Activated CD4-positive, alpha-beta T cell treated with anti-CD3 and anti-CD28 coated beads, Interleukin-2, amount 10 ng/mL, durations not matched to agents 24 days and 14 days (primary cell): ENCODE measurements around the gene FITM2. TPM values are rescaled to one million over a fixed set of nuclear protein-coding genes. Genes with fewer than 3 reads are reported as not detected.
A peak's percentile ranks its signal among the peaks of the same experiment; 100 is the strongest.
"Not testable (repeated sequence)": the region's sequence is repeated elsewhere in the genome, so short reads cannot be mapped to it uniquely, and the experiment has no call there.

Source experiments
- DNase-seq: peaks from one replicate; pipeline ENCODE4 v3.0.0; 2022
- H3K27ac Mint-ChIP-seq: one replicate; pipeline ENCODE4 v1.8.0; 2022; ENCODE audit warnings: mild to moderate bottlenecking, mixed read lengths
- H3K27me3 Mint-ChIP-seq: one replicate; pipeline ENCODE4 v1.8.0; 2022; ENCODE audit warnings: mixed read lengths
- H3K36me3 Mint-ChIP-seq: one replicate; pipeline ENCODE4 v1.8.0; 2022; ENCODE audit warnings: low read depth, mild to moderate bottlenecking, mixed read lengths
- H3K4me1 Mint-ChIP-seq: one replicate; pipeline ENCODE4 v1.8.0; 2021; ENCODE audit warnings: mixed read lengths
- H3K4me3 Mint-ChIP-seq: one replicate; pipeline ENCODE4 v1.8.0; 2022; ENCODE audit warnings: mild to moderate bottlenecking, moderate library complexity, mixed read lengths
- H3K9me3 Mint-ChIP-seq: one replicate; pipeline ENCODE4 v1.8.0; 2021; ENCODE audit warnings: mixed read lengths
- intact Hi-C: fragments of 100-400 bp; cut with micrococcal nuclease; formaldehyde crosslinking; loops from one replicate; pipeline ENCODE4 v1.15.1; 2023
- total RNA-seq: library from RNA; stranded (reverse); gene quantifications from 2 replicates; pipeline ENCODE4 v1.2.3, GENCODE V29; 2022

FITM2 gene
- total RNA-seq, 1 donor from 2014 or later: 2.0 TPM

DNA sequence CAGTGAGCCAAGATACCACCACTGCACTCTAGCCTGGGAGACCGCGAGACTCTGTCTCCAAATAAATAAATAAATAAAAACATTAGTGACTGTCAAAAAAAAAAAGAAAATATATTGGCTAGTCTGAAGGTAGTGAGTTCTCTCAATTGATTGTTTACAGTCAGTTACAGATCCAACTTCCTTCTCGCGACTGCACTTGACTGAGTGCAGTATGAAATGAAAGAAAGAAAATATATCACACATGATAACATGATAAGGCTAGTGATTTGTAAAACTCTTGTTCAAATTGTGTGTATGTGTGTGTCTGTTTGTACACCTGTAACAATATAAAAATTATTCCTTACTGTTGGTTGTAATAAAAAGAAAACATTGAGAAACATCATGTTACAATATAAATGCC, 33.7 kb upstream of the FITM2 start:
- H3K27me3 Mint-ChIP-seq: peaks cover 3% of the 10 kb centered on the region
- intact Hi-C loops: no loop called here

DNA sequence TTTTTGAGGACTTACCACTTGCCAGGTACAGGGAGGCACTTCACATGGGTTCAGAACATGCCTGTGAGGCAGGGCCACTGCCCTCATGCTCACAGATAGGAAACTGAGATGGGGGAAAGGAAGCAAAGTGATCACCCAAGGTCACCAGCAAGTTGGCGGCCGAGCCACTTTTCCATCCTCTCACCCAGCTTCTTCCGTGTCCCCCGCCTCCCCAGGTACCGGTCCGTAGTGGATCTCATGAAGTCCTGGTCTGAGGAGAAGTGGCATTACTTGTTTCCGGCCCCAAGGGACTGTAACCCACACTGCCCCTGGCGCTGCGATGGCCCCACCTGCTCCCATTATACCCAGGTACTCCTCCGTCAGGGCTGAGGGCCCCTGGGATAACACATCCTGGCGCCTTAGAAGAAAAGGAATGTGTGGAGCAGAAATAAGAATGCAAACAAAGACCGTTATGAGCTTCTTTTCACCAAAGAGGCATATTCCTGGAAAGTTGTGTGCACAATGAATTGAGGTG, 32.2 kb upstream of the FITM2 start:
- Mint-ChIP-seq H3K4me3 (no peak overlapping the region), H3K27me3 (no peaks in the 10 kb centered on the region), H3K27ac (no peak overlapping the region), H3K9me3 (no peaks in the 10 kb centered on the region), H3K4me1 (no peaks in the 10 kb centered on the region), H3K36me3 (no peaks in the 10 kb centered on the region)
- intact Hi-C loops: no loop called here
- DNase-seq: no peak

More for the DNA sequence above, 33.7 kb upstream of the FITM2 start:
- Mint-ChIP-seq H3K4me3 (no peak overlapping the region), H3K27ac (no peak overlapping the region), H3K36me3 (no peaks in the 10 kb centered on the region), H3K9me3 (no peaks in the 10 kb centered on the region), H3K4me1 (no peaks in the 10 kb centered on the region)
- no peak for DNase-seq

GRCh38 chr20:44342248-44342647, 31.2 kb upstream of the FITM2 start:
- no peak for DNase-seq
- no peak overlapping the region for H3K4me3 Mint-ChIP-seq
- no peaks in the 10 kb centered on the region for H3K4me1 Mint-ChIP-seq
- H3K9me3 Mint-ChIP-seq: no peaks in the 10 kb centered on the region
- H3K27ac Mint-ChIP-seq: no peak overlapping the region
- H3K36me3 Mint-ChIP-seq: no peaks in the 10 kb centered on the region
- H3K27me3 Mint-ChIP-seq: no peaks in the 10 kb centered on the region
- intact Hi-C loops: no loop called here

DNA sequence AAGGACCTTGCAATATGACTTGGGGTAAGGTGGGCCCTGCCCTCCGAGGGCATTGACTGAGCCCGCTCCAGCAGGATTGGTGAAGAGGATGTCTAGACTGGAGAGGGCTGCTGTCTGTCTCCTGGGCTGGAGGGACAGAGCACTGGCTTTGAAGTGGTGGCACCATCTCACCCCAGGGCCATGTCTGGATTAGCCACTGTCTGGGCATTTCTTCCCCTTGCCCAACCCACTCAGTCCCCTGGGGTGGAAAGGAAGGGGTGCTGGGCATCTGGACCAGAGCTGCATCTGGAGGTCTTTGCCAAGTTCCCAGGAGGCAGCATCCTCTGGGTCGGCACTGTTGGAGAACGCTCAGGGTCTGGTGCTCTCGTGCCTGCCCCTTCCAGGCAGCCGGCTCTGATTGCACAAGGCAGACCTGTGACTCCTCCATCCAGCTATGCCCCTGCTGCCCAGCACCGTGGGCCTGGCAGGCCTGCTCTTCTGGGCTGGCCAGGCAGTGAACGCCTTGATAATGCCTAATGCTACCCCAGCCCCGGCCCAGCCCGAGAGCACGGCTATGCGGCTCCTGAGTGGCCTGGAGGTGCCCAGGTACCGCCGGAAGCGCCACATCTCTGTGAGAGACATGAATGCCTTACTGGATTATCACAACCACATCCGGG, 25.9 kb upstream of the FITM2 start, which contains the start of gene R3HDML:
TSS of gene R3HDML (plus strand) at position 319 of the 656 bp plus-strand sequence. CDS start at position 434, 115 bp downstream.
- no peaks in the 10 kb centered on the region for H3K9me3 Mint-ChIP-seq
- H3K4me1 Mint-ChIP-seq: no peaks in the 10 kb centered on the region
- intact Hi-C loops: no loop called here
- no peak for DNase-seq
- no peak within 1 kb of the TSS for H3K27ac Mint-ChIP-seq
- no peaks in the 10 kb centered on the region for H3K36me3 Mint-ChIP-seq
- H3K27me3 Mint-ChIP-seq: no peaks in the 10 kb centered on the region
- no peak within 1 kb of the TSS for H3K4me3 Mint-ChIP-seq

- Mint-ChIP-seq H3K4me3 (no peak overlapping the region), H3K4me1 (no peaks in the 10 kb centered on the region), H3K27me3 (peaks cover 2% of the 10 kb centered on the region), H3K36me3 (no peaks in the 10 kb centered on the region), H3K9me3 (no peaks in the 10 kb centered on the region), H3K27ac (no peak overlapping the region)
- intact Hi-C loops: no loop called here
- no peak for DNase-seq
Observed at GRCh38 chr20:44336086-44336485, 25.1 kb upstream of the FITM2 start.

- Mint-ChIP-seq H3K4me1 (no peaks in the 10 kb centered on the region), H3K27me3 (peaks cover 2% of the 10 kb centered on the region), H3K36me3 (no peaks in the 10 kb centered on the region), H3K27ac (no peak overlapping the region), H3K9me3 (no peaks in the 10 kb centered on the region), H3K4me3 (no peak overlapping the region)
- intact Hi-C loops: no loop called here
- no peak for DNase-seq
Observed at GRCh38 chr20:44335675-44336074, 24.7 kb upstream of the FITM2 start.

DNA sequence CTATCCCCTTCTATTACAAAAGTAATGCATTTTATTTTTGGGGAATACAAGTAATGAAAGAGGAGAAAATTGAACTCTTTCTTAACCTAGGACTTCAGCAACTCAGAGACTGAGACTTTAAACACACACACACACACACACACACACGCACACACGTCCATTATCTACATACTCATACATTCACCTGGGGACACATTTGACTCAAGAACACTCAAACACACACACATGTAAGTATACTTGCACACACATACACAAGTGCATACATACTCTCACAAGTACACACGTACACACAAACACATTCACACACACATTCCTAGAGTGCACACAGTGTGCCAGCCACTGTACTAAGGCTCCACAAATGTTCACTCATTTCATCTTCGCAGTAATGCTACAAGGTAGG, 23.7 kb upstream of the FITM2 start:
- no peaks in the 10 kb centered on the region for H3K9me3 Mint-ChIP-seq
- H3K36me3 Mint-ChIP-seq: no peaks in the 10 kb centered on the region
- DNase-seq: no peak
- H3K4me1 Mint-ChIP-seq: no peaks in the 10 kb centered on the region
- H3K27me3 Mint-ChIP-seq: peaks cover 6% of the 10 kb centered on the region
- intact Hi-C loops: no loop called here
- no peak overlapping the region for H3K4me3 Mint-ChIP-seq
- H3K27ac Mint-ChIP-seq: no peak overlapping the region

DNA sequence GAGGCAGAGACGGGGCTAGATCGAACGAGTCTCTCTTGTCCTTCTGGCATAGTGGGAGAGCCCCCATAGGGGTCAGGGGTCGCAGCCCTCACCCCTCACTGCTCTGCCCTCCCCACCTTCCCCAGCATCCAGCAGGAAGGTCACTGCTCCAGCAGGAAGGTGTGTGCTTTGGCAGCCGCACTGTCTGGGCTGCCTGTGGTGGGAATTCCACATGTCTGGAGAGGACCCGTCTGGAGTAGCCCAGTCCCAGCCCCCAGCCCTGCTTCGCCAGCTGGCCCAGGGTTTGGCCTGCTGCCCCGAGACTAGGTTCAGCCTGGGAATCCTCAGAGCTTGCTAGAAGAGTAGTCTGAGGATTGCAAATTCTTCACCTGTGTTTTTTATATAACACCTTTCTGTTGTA, 23.3 kb upstream of the FITM2 start:
- H3K27me3 Mint-ChIP-seq: peaks cover 6% of the 10 kb centered on the region
- no peaks in the 10 kb centered on the region for H3K9me3 Mint-ChIP-seq
- intact Hi-C loops: no loop called here

DNA sequence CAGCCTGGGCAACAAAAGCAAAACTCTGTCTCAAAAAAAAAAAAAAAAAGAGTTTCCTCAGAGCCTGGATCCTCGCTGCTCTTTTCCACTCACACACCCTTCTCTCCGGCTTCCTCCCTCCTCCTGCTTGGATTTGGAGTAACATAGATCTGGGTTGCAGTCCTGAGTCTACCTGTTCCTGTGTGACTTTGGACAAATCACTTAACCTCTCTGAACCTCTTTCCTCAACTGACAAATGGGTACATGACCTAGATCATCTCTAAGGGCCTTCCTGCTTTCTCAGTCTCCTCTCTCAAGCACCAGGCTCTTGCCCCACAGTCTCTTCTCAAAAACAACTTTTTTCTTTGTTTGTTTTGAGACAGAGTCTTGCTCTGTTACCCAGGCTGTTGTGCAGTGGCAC, 20.2 kb upstream of the FITM2 start:
- no peak overlapping the region for H3K27ac Mint-ChIP-seq
- intact Hi-C loops: no loop called here
- no peaks in the 10 kb centered on the region for H3K36me3 Mint-ChIP-seq
- H3K27me3 Mint-ChIP-seq: peaks cover 14% of the 10 kb centered on the region
- peaks cover 2% of the 10 kb centered on the region for H3K4me1 Mint-ChIP-seq
- no peak overlapping the region for H3K4me3 Mint-ChIP-seq
- DNase-seq: no peak
- no peaks in the 10 kb centered on the region for H3K9me3 Mint-ChIP-seq

More for the DNA sequence above, 23.3 kb upstream of the FITM2 start:
- no peaks in the 10 kb centered on the region for H3K4me1 Mint-ChIP-seq
- no peaks in the 10 kb centered on the region for H3K36me3 Mint-ChIP-seq
- no peak overlapping the region for H3K27ac Mint-ChIP-seq
- no peak overlapping the region for H3K4me3 Mint-ChIP-seq
- no peak for DNase-seq

GRCh38 chr20:44328428-44328827, 17.4 kb upstream of the FITM2 start:
- intact Hi-C loops: no loop called here
- H3K4me3 Mint-ChIP-seq: no peak overlapping the region
- no peaks in the 10 kb centered on the region for H3K9me3 Mint-ChIP-seq
- DNase-seq: no peak
- no peak overlapping the region for H3K27ac Mint-ChIP-seq
- no peaks in the 10 kb centered on the region for H3K36me3 Mint-ChIP-seq
- H3K27me3 Mint-ChIP-seq: peaks cover 16% of the 10 kb centered on the region
- H3K4me1 Mint-ChIP-seq: peaks cover 2% of the 10 kb centered on the region

DNA sequence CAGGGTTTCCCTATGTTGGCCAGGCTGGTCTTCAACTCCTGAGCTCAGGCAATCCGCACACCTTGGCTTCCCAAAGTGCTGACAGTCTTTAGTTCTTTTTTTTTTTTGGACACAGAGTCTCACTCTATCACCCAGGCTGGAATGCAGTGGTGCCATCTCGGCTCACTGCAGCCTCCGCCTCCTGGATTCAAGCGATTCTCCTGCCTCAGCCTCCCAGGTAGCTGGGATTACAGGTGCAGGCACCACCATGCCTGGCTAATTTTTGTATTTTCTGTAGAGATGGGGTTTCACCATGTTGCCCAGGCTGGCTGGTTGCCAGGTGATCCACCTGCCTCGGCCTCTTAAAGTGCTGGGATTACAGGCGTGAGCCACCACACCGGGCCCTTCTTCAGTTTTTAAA, 16.7 kb upstream of the FITM2 start:
- H3K27ac Mint-ChIP-seq, H3K4me1 Mint-ChIP-seq, H3K9me3 Mint-ChIP-seq, H3K36me3 Mint-ChIP-seq, DNase-seq, intact Hi-C loops, H3K4me3 Mint-ChIP-seq: not testable (repeated sequence)
- peaks cover 16% of the 10 kb centered on the region for H3K27me3 Mint-ChIP-seq

DNA sequence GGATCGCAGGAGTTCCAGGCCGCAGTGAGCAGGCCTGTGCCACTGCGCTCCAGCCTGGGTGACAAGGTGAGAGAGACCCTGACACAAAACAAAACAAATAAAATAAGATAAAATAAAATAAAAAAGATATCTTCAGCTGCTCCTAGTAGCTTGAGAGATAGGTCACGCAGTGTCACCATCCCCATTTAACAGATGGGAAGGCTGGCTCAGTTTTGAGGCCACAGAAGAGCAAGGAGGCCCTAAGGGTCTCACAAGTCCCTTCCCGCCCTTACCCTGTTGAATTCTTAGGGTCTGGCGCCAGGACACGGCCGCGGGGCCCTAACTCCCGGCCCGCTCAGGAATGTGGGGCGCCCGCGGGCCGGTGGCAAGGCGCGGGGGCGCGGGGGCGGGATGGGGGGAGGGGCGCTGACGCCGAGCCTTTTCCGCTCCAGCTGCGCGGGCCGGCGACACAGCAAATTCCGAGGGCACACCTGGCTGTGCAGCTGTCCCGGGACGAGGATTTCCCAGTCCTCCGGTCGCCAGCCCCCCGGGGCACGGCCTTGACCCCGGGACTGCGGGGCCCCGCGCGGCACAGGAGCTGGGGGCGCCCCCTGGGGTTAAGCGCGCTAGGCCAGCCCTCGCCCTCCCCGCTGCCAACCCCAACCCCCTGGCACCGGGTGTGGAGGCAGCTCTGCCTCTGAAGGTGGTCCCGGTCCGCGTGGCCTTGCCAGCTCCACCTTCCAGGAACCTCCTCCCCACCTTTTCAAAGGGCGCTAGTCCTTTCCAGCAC, 15.6 kb upstream of the FITM2 start:
- Mint-ChIP-seq H3K4me1 (peaks cover 2% of the 10 kb centered on the region), H3K4me3 (peak overlapping the region; percentile 22), H3K9me3 (no peaks in the 10 kb centered on the region), H3K36me3 (no peaks in the 10 kb centered on the region), H3K27me3 (peaks cover 16% of the 10 kb centered on the region), H3K27ac (no peak overlapping the region)
- DNase-seq: no peak
- intact Hi-C loops: no loop called here

DNA sequence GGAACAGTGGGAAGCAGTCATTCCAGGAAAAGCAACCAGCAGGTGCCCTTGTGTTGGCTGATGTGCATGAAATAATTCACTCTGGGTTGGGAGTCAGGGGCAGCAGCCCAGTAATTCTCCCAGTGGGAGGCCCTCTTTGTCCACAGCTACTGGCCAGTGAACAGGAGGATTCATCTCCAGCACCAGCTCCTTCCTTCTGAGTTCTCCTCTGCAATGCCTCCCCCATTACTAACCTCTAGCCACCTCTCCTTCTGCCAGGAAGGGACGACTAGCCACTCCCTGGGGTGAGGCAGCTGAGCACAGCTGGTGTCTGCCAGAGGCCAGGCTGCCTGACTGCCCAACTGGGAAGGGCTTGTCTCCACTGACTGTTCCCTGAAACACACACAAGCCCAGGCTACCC, 13.3 kb upstream of the FITM2 start:
- H3K4me3 Mint-ChIP-seq: no peak overlapping the region
- no peaks in the 10 kb centered on the region for H3K9me3 Mint-ChIP-seq
- no peak for DNase-seq
- peaks cover 2% of the 10 kb centered on the region for H3K4me1 Mint-ChIP-seq
- no peak overlapping the region for H3K27ac Mint-ChIP-seq
- no peaks in the 10 kb centered on the region for H3K36me3 Mint-ChIP-seq
- intact Hi-C loops: no loop called here
- H3K27me3 Mint-ChIP-seq: peaks cover 10% of the 10 kb centered on the region

GRCh38 chr20:44319839-44320422, 8.9 kb upstream of the FITM2 start:
- no peak overlapping the region for H3K27ac Mint-ChIP-seq
- no peaks in the 10 kb centered on the region for H3K36me3 Mint-ChIP-seq
- intact Hi-C loops: no loop called here
- peaks cover 6% of the 10 kb centered on the region for H3K27me3 Mint-ChIP-seq
- no peak for DNase-seq
- no peaks in the 10 kb centered on the region for H3K9me3 Mint-ChIP-seq
- H3K4me3 Mint-ChIP-seq: no peak overlapping the region
- no peaks in the 10 kb centered on the region for H3K4me1 Mint-ChIP-seq
